Activated T-cell treated with anti-CD3 and anti-CD28 coated beads, Interleukin-2, amount 50 U/mL, for 4 hours (primary cell): ENCODE measurements around the gene MTERF4. TPM values are rescaled to one million over a fixed set of nuclear protein-coding genes. Genes with fewer than 3 reads are reported as not detected.
A peak's percentile ranks its signal among the peaks of the same experiment; 100 is the strongest.

Experiments used
- ATAC-seq, 2 donors: fragments of 200-7000 bp; cut with Tn5 transposase; one replicate each; pipeline ENCODE4 v1.10.0; 2021
- DNase-seq: peaks from one replicate; pipeline ENCODE4 v3.0.0-alpha.2; 2020
- H3K27me3 Mint-ChIP-seq: one replicate; pipeline ENCODE4 v1.8.0; 2021; ENCODE audit warnings: low read depth, mixed read lengths
- H3K36me3 Mint-ChIP-seq: one replicate; pipeline ENCODE4 v1.8.0; 2022; ENCODE audit warnings: mixed read lengths; ENCODE audit not compliant: insufficient read depth
- H3K4me1 Mint-ChIP-seq: one replicate; pipeline ENCODE4 v1.8.0; 2021; ENCODE audit warnings: low read depth, mixed read lengths
- H3K4me3 Mint-ChIP-seq: one replicate; pipeline ENCODE4 v1.8.0; 2021; ENCODE audit warnings: mild to moderate bottlenecking, moderate library complexity, mixed read lengths
- H3K9me3 Mint-ChIP-seq: one replicate; pipeline ENCODE4 v1.8.0; 2021; ENCODE audit warnings: mixed read lengths
- total RNA-seq, 3 donors: library from RNA; stranded (reverse); gene quantifications; one replicate each; pipeline ENCODE4 v1.2.1, GENCODE V29; 2021

MTERF4 gene
- total RNA-seq, 3 donors from 2014 or later: 40.5 to 42.3 (median 41.8) TPM

DNA sequence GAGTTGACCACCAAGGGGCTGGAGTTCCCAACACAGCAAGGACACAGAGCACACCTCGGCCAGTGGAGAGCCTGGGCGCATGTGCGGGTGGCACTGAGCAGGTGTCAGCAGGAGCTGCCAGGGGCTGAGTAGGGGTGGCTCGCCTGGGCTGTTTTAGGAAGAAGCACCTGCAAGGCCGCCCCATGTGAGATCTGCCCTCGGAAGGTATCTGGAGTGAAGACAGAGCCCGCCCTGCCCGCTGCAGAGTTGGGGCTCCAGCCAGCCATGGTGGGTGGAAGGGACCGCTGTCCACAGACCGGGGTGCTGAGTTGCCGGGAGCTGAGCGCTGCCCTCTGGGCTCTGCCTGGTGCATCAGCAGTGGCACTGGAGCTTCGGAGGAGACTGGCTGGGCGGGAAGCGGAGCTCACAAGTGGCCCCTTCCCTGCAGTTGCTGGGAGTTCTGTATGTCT, 35.2 kb downstream of the MTERF4 start:
- Mint-ChIP-seq H3K9me3 (no peaks in the 10 kb centered on the region), H3K4me3 (no peak overlapping the region), H3K4me1 (peaks cover 2% of the 10 kb centered on the region), H3K36me3 (peaks cover 2% of the 10 kb centered on the region), H3K27me3 (peaks cover 2% of the 10 kb centered on the region)
- DNase-seq (no peak), ATAC-seq (no peak)

DNA sequence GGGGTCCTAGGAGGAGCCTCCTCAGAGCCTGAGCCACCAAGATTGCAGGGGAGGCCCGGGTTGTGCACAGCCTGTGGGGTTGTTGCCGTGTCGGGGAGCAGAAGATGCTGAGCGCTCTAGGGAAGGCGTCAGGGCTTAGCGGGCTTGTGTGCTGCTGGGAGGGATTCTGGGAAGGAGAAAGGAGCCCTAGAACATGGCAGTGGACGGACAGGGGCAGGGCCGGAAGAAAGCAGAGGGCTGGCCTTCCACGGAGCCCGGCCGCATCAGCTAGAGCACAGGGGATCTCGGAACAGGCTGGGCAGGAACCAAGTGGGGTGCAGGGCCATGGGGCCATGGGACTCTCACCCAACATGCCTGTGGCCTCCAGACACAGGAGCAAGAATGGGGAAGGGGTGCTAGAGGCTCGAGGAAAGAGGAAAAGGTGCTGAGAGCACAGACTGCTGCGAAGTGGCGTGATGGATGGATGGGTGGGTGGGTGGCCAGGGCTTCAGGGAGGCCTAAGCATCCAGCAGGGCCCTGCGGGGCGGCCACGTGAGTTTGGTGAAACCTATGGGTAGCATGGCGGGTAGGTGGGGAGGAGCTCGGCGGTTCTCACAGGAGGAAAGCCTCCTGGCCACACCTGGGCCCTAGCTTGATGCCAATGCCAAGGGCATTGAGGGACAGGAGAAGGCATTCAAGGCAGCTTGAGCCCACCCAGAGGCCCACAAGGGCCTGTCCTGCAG, 35.8 kb downstream of the MTERF4 start:
- Mint-ChIP-seq H3K36me3 (peaks cover 2% of the 10 kb centered on the region), H3K9me3 (no peaks in the 10 kb centered on the region), H3K27me3 (peaks cover 2% of the 10 kb centered on the region), H3K4me3 (no peak overlapping the region), H3K4me1 (peaks cover 2% of the 10 kb centered on the region)
- DNase-seq (no peak), ATAC-seq (no peak)

DNA sequence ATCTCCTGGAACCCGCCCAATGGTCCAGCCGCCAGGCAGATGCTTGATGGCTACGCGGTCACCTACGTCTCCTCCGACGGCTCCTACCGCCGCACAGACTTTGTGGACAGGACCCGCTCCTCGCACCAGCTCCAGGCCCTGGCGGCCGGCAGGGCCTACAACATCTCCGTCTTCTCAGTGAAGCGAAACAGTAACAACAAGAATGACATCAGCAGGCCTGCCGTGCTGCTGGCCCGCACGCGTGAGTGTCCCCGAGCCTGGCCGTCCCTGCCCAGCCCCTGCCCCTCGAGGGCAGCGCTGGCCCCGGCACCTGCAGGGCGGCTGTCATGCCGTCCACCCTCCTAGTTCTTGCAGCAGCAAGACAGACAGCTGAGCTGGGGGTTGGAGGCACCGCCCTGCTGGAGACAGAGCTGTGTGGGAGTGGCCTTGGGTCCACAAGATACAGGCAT, 36.7 kb downstream of the MTERF4 start:
- Mint-ChIP-seq H3K9me3 (no peaks in the 10 kb centered on the region), H3K4me3 (no peak overlapping the region), H3K27me3 (peaks cover 2% of the 10 kb centered on the region), H3K4me1 (peaks cover 2% of the 10 kb centered on the region), H3K36me3 (peaks cover 2% of the 10 kb centered on the region)
- ATAC-seq (no peak), DNase-seq (no peak)

DNA sequence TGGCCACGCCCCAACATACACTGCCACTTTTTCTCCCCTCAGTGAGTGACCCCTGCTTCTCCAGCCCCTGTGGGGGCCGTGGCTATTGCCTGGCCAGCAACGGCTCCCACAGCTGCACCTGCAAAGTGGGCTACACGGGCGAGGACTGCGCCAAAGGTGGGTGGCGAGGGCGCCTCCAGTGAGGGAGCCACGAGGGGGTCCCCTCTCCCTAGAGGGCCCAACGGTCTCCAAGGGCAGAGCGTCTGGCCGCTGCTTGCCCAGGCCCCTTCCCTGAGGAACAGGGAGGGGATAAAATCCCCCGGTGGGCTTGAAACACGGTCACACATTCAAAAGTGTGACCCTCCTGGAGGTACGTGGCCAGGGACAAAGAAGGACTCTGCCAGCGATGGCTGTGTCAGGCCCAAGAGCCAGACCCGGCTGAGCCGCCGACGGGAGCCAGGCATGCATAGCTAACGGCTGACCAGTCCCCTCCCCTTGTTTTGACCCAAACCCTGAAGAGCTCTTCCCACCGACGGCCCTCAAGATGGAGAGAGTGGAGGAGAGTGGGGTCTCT, 37.2 kb downstream of the MTERF4 start:
- ATAC-seq: no peak
- H3K36me3 Mint-ChIP-seq: peaks cover 2% of the 10 kb centered on the region
- H3K27me3 Mint-ChIP-seq: peaks cover 2% of the 10 kb centered on the region
- DNase-seq: no peak
- no peaks in the 10 kb centered on the region for H3K9me3 Mint-ChIP-seq
- no peak overlapping the region for H3K4me3 Mint-ChIP-seq
- peaks cover 2% of the 10 kb centered on the region for H3K4me1 Mint-ChIP-seq

DNA sequence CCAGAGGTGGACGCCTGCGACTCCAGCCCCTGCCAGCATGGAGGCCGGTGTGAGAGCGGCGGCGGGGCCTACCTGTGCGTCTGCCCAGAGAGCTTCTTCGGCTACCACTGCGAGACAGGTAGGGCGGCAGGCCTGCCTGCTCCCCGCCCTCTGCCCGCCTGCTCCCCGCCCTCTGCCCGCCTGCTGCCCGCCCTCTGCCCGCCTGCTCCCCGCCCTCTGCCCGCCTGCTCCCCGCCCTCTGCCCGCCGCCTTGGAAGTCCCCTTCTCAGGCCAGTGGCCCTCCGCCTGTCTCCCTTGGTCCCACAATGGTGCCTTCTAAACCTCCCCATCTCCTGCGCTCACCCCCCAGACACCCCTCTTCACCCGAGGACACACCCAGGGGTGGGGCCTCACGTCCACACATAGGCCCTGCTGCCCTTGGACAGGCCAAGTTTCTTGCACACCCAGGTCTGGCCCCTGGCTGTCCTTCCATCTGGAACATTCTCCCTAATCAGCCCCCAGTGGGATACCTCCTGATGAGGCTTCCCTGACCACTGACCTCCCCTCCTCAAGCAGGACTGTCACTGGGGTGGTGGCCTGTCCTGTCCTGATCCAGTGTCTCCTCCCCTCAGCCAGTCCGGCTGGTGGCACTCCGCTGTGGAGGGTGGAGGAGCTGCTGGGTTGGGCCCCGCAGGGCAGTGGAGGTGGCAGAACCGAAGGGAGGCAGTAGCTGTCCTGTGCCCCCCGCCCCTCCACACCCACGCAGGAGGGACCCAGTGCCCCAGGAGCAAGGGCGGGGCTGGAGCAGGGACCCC, 37.9 kb downstream of the MTERF4 start:
- peak; percentile 36 for DNase-seq
- peak overlapping the region; percentile 42 for H3K4me3 Mint-ChIP-seq
- peaks cover 2% of the 10 kb centered on the region for H3K36me3 Mint-ChIP-seq
- peaks cover 2% of the 10 kb centered on the region for H3K27me3 Mint-ChIP-seq
- no peaks in the 10 kb centered on the region for H3K9me3 Mint-ChIP-seq
- peaks cover 2% of the 10 kb centered on the region for H3K4me1 Mint-ChIP-seq
- peak; percentile 78 to 83 for ATAC-seq

DNA sequence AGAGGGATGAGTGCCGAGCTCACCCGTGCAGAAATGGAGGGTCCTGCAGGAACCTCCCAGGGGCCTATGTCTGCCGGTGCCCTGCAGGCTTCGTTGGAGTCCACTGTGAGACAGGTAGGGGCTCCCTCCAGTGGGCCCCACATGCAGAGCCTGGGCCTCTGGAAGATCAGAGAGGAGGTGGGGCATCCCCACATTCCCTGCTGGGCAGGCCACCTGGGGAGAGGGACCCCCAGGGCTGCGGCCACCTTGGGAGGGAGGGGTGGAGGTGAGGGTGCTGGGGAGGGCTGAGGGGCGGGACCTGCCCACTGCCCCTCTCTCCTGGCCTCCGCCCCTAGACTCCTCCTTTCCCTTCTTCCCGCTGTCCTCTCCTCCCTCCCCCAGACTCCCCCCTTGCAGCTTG, 38.5 kb downstream of the MTERF4 start:
- Mint-ChIP-seq H3K4me1 (peaks cover 2% of the 10 kb centered on the region), H3K9me3 (no peaks in the 10 kb centered on the region), H3K27me3 (peaks cover 2% of the 10 kb centered on the region), H3K4me3 (peak overlapping the region; percentile 31), H3K36me3 (peaks cover 2% of the 10 kb centered on the region)
- DNase-seq (no peak), ATAC-seq (peak; percentile 12 to 16)

DNA sequence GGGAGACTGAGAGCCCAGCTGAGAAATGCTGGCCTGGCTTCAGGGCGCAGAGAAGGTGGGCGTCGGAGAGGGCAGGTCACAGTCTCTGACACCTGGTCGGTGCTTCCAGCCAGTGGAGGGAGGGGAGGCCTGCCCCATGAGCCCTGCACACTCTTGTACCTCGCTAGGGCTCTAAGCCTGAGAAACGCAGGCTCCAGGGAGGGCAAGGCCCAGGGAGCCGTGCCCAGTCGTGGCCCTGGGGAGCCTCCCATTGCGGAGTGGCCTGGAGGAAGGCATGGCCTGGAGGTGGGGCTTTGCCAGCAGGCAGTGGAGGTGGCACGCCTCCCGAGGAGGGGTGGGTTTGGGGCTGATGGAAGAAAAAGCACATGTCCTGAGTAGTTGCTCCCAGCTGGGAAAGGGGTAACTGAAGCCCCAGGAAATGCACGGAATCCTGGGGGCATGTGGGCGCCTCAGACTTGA, 39.0 kb downstream of the MTERF4 start:
- Mint-ChIP-seq H3K9me3 (no peaks in the 10 kb centered on the region), H3K36me3 (peaks cover 2% of the 10 kb centered on the region), H3K4me1 (peaks cover 2% of the 10 kb centered on the region), H3K4me3 (no peak overlapping the region), H3K27me3 (peaks cover 2% of the 10 kb centered on the region)
- no peak for ATAC-seq
- DNase-seq: no peak

DNA sequence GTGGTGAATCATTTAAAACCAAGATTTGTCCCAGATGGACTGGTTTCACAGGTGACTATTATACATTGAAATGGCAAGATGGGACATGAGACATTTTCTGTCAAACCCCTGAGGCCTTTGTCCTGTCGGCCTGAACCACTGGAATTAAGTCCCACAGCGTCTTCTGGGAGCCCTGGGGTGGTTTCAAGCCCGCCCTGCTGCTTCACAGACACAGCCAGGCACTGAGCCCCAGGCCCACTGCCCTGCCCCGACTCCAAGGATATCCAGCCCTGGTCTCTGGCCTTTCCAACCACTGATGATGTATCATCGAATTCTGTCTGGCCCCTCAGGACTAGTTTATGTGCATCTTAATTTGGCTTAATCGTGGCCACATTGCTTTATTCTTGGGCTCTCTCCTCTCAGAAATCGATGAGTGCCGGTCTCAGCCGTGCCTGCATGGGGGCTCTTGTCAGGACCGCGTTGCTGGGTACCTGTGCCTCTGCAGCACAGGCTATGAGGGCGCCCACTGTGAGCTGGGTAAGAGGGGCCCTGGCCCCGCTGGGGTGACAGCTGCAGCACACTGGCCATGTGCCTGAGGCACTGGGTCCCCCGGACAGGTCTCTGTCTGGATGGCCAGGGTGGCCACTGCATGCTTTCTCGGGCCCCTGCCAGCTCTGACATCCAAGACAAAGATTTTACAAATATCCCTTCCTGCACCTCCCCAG, 39.5 kb downstream of the MTERF4 start:
- Mint-ChIP-seq H3K9me3 (no peaks in the 10 kb centered on the region), H3K4me3 (no peak overlapping the region)
- no peak for DNase-seq

DNA sequence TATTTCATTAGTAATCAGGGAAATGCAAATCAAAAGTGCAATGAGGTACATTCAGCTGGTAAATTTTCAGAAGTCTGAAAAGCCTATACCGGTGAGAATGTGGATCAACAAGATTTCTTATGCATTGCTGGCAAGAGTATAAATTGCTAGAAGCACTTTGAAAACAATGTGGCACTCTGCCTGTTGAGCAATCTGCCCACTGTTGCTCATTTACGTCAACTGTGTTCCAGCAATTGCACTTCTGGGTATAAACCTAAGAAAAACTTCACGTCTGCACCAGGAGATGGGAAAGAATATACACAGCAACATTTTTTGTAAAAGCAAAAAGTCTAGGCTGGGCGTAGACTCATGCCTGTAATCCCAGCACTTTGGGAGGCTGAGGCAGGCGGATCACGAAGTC, 40.8 kb downstream of the MTERF4 start:
- Mint-ChIP-seq H3K9me3 (no peaks in the 10 kb centered on the region), H3K36me3 (no peaks in the 10 kb centered on the region), H3K27me3 (peaks cover 2% of the 10 kb centered on the region)

More for the DNA sequence above, 39.5 kb downstream of the MTERF4 start:
- Mint-ChIP-seq H3K36me3 (peaks cover 2% of the 10 kb centered on the region), H3K4me1 (peaks cover 2% of the 10 kb centered on the region), H3K27me3 (peaks cover 2% of the 10 kb centered on the region)
- ATAC-seq: no peak

DNA sequence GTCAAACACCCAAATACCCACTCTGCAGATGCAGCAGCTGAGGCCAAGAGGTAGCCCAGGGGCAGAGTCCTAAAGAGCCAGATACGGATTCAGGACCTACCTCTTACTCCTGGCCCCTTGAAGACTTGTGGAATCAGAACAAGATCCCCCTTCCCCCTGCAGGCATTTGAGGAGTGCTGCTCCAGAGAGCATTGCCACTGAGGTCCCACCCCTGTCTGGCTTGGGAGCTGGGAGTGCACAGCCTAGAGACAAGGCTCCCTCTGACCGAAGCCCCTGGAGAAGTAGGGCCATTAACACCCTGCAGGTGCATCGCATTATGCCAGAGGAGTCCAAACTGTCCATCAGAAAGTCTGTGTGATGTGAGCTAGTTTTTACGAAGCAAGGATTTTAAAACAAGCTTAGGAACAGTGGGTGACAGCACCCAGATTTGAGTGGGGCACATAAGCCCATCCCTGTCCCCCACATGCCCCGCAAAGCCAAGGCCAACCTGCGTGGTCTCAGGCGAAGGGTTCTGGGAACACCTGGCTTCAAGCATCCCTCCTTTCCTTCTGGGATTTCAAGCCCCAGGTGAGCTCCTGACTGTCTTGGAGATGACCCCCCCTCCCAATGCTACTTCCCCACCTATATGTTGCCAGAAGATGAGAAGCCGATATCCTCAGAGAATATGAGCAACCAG, 48.4 kb downstream of the MTERF4 start:
- Mint-ChIP-seq H3K9me3 (no peaks in the 10 kb centered on the region), H3K4me3 (no peak overlapping the region), H3K36me3 (peaks cover 1% of the 10 kb centered on the region), H3K4me1 (no peaks in the 10 kb centered on the region), H3K27me3 (no peaks in the 10 kb centered on the region)
- no peak for DNase-seq
- no peak for ATAC-seq

More for the DNA sequence above, 40.8 kb downstream of the MTERF4 start:
- no peak for DNase-seq
- Mint-ChIP-seq H3K4me3 (no peak overlapping the region), H3K4me1 (peaks cover 2% of the 10 kb centered on the region)
- no peak for ATAC-seq

DNA sequence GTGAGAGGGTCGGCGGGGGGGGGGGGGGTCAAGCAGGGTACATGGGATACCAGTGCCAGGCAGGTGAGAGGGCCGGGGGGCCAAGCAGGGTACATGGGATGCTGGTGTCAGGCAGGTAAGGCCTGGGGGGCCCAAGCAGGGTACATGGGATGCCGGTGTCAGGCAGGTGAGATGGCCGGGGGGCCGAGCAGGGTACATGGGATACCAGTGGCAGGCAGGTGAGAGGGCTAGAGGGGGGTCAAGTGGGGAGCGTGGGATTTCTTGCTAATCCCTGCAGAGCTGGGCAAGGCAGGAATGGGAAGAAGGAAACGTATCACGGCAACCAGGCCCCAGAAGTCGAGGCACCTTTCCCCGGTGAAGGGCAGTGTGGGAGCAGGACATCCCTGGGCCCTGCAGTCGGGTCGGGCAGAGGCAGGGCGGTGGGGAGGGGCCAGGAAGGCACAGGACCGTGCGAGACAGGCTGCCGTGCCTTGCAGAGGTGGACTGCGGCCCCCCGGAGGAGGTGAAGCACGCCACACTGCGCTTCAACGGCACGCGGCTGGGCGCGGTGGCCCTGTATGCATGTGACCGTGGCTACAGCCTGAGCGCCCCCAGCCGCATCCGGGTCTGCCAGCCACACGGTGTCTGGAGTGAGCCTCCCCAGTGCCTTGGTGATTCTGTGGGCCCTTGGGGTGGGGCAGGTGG, 49.3 kb downstream of the MTERF4 start:
- ATAC-seq (no peak), DNase-seq (no peak)
- Mint-ChIP-seq H3K36me3 (peaks cover 1% of the 10 kb centered on the region), H3K4me1 (no peaks in the 10 kb centered on the region), H3K9me3 (no peaks in the 10 kb centered on the region), H3K27me3 (no peaks in the 10 kb centered on the region), H3K4me3 (no peak overlapping the region)

DNA sequence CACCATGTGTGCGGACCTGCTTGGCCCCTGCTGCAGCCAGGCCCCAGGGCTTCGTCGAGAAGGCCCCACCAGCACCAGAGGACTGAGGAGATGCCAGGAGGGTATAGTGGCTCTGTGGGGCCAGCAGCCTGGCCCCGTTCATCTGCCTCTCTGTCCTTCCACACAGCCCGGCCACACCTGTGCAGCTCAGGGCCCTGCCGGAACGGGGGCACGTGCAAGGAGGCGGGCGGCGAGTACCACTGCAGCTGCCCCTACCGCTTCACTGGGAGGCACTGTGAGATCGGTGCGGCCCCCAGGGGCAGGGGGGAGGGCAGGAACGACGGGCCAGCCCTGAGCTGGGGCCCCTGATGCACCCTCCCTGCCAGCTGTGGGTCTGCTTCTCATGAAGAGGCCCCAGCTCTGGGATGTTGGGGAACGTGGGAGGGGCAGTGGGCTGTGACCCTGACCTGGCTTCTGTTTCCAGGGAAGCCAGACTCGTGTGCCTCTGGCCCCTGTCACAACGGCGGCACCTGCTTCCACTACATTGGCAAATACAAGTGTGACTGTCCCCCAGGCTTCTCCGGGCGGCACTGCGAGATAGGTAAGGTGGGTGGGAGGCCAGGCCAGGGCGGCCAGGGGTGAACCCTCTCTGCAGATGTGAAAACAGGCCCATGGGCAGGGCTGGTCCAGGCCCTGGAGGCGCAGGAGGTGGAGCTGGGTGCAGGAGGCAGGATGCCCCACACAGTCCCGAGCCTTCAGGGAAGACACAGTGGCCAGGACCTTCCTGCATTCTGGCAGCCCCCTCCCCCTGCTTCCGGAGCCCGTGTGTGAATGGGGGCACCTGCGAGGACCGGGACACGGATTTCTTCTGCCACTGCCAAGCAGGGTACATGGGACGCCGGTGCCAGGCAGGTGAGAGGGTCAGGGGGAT, 50.3 kb downstream of the MTERF4 start:
- no peaks in the 10 kb centered on the region for H3K4me1 Mint-ChIP-seq
- H3K36me3 Mint-ChIP-seq: peaks cover 1% of the 10 kb centered on the region
- H3K27me3 Mint-ChIP-seq: no peaks in the 10 kb centered on the region
- DNase-seq (no peak), ATAC-seq (no peak)
- no peaks in the 10 kb centered on the region for H3K9me3 Mint-ChIP-seq
- no peak overlapping the region for H3K4me3 Mint-ChIP-seq
